Osteoblast (primary cell): ENCODE measurements around the gene CAMK1G. TPM values are rescaled to one million over a fixed set of nuclear protein-coding genes. Genes with fewer than 3 reads are reported as not detected.
A peak's percentile ranks its signal among the peaks of the same experiment; 100 is the strongest.

ENCODE experiments used
- DNase-seq: peaks from one replicate; pipeline ENCODE4 v3.0.0; 2011; ENCODE audit warnings: low spot score, mixed read lengths; ENCODE audit not compliant: insufficient read length; ENCODE audit errors: missing footprints
- H2AFZ ChIP-seq: 2 replicates; pipeline ENCODE4 v1.6.0; 2011; ENCODE audit warnings: mild to moderate bottlenecking, low read length
- H3K27ac ChIP-seq: 2 replicates; pipeline ENCODE4 v1.5.1; 2011; ENCODE audit warnings: mild to moderate bottlenecking, low read depth, low read length, moderate library complexity
- H3K27me3 ChIP-seq: 2 replicates; pipeline ENCODE4 v1.6.0; 2012; ENCODE audit warnings: mild to moderate bottlenecking, control low read depth, inconsistent platforms, low read length, moderate library complexity; ENCODE audit not compliant: insufficient read depth
- H3K36me3 ChIP-seq: 2 replicates; pipeline ENCODE4 v1.5.1; 2011; ENCODE audit warnings: mild to moderate bottlenecking, low read length, control low read depth, moderate library complexity; ENCODE audit not compliant: insufficient read depth
- H3K4me1 ChIP-seq: 2 replicates; pipeline ENCODE4 v1.5.1; 2011; ENCODE audit warnings: mild to moderate bottlenecking, low read length, control low read depth, moderate library complexity; ENCODE audit not compliant: insufficient read depth
- H3K4me2 ChIP-seq: 2 replicates; pipeline ENCODE4 v1.6.0; 2011; ENCODE audit warnings: mild to moderate bottlenecking, low read length; ENCODE audit not compliant: insufficient read depth
- H3K4me3 ChIP-seq: fragments of 200-600 bp; sonication (generic); 3 replicates; pipeline ENCODE4 v1.5.1; 2012; ENCODE audit warnings: mild to moderate bottlenecking, low read length, inconsistent platforms; ENCODE audit not compliant: insufficient read depth
- H3K79me2 ChIP-seq: 2 replicates; pipeline ENCODE4 v1.6.0; 2012; ENCODE audit warnings: mild to moderate bottlenecking, low read length, control low read depth, inconsistent platforms; ENCODE audit not compliant: insufficient read depth
- H3K9me3 ChIP-seq: 2 replicates; pipeline ENCODE4 v1.5.1; 2011; ENCODE audit warnings: low read depth, low read length, control low read depth
- H4K20me1 ChIP-seq: 2 replicates; pipeline ENCODE4 v1.6.0; 2012; ENCODE audit warnings: mild to moderate bottlenecking, low read length, control low read depth; ENCODE audit not compliant: insufficient read depth
- CTCF ChIP-seq: IDR thresholded peaks from 2 replicates; pipeline ENCODE4 v1.5.1; 2011; ENCODE audit warnings: mild to moderate bottlenecking, low read depth, low read length, moderate library complexity; ENCODE audit errors: extremely low read depth
- total RNA-seq: library from RNA; depleted of rRNA; stranded (reverse); fragments of >200 nt; gene quantifications from 2 replicates; pipeline ENCODE4 v1.2.3, GENCODE V29; 2012

CAMK1G gene
- total RNA-seq, 1 donor = 0.72 TPM

DNA sequence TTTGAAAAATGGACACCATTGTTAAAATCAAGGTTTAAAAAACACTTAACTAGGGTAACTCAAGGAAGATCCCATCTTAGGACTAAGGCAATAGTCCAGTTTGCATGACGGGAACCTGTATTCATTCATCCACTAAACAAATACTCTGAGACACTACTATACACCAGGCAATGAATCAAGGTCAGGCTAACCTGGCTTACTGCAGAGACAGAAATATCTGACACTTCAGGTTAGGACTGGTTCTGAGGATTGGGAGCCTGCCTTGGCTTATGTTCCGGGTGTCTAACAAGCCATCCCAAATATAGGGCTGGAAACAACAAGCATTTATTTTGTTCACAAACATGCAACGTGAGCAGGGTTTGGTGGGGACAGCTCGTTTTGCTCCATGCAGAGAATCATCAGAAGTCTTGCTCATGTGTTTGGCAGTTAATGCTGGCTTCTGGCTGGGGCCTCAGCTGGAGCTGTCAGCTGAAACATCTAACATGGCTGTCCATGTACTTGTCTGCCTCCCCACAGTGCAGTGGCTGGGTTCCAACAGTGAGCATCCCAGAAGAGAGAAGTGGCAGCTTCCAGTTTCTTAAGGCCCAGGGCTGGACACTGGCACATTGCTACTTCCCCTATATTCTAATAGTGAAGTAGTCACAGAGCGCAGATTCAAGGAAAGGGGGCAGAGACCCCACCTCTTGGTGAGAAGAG lies 37.0 kb upstream of the CAMK1G start:
- DNase-seq = no peak
- Histone ChIP-seq H4K20me1 (no peaks in the 10 kb centered on the region), H2AFZ (no peak overlapping the region), H3K4me1 (no peaks in the 10 kb centered on the region), H3K27ac (no peak overlapping the region), H3K4me2 (no peak overlapping the region), H3K27me3 (peaks cover 12% of the 10 kb centered on the region), H3K36me3 (no peaks in the 10 kb centered on the region), H3K79me2 (no peaks in the 10 kb centered on the region), H3K4me3 (no peak overlapping the region), H3K9me3 (no peaks in the 10 kb centered on the region)
- TF ChIP-seq CTCF = no peak

- H3K9me3 ChIP-seq = no peaks in the 10 kb centered on the region
- H3K4me3 ChIP-seq = no peak overlapping the region
- H3K4me1 ChIP-seq = no peaks in the 10 kb centered on the region
- H3K27me3 ChIP-seq = peaks cover 12% of the 10 kb centered on the region
- no peaks in the 10 kb centered on the region for H3K79me2 ChIP-seq
- DNase-seq = no peak
- no peaks in the 10 kb centered on the region for H3K36me3 ChIP-seq
- H3K4me2 ChIP-seq = no peak overlapping the region
- H2AFZ ChIP-seq = no peak overlapping the region
- H3K27ac ChIP-seq = no peak overlapping the region
- TF ChIP-seq CTCF = no peak
- no peaks in the 10 kb centered on the region for H4K20me1 ChIP-seq
Observed at GRCh38 chr1:209547626-209548025, 35.9 kb upstream of the CAMK1G start.

GRCh38 chr1:209549443-209550205 lies 33.9 kb upstream of the CAMK1G start:
- no peaks in the 10 kb centered on the region for H4K20me1 ChIP-seq
- H2AFZ ChIP-seq = no peak overlapping the region
- peak; percentile 15 for TF ChIP-seq CTCF
- H3K27ac ChIP-seq = no peak overlapping the region
- H3K36me3 ChIP-seq = no peaks in the 10 kb centered on the region
- no peak overlapping the region for H3K4me2 ChIP-seq
- no peaks in the 10 kb centered on the region for H3K79me2 ChIP-seq
- H3K9me3 ChIP-seq = no peaks in the 10 kb centered on the region
- H3K27me3 ChIP-seq = peaks cover 12% of the 10 kb centered on the region
- DNase-seq = no peak
- no peak overlapping the region for H3K4me3 ChIP-seq
- H3K4me1 ChIP-seq = no peaks in the 10 kb centered on the region

- Histone ChIP-seq H3K27me3 (peaks cover 12% of the 10 kb centered on the region), H3K36me3 (no peaks in the 10 kb centered on the region), H3K9me3 (no peaks in the 10 kb centered on the region), H3K27ac (no peak overlapping the region), H2AFZ (no peak overlapping the region), H3K79me2 (no peaks in the 10 kb centered on the region), H3K4me3 (no peak overlapping the region), H3K4me2 (no peak overlapping the region), H4K20me1 (no peaks in the 10 kb centered on the region), H3K4me1 (no peaks in the 10 kb centered on the region)
- DNase-seq = no peak
- no peak for TF ChIP-seq CTCF
Observed at GRCh38 chr1:209550519-209550918, 33.0 kb upstream of the CAMK1G start.
